NCI-H2196 (cell line): Measurements from ENCODE around the gene CD164L2.

Experiments
- DNase-seq: peaks from one replicate; lab custom pipeline; 2025; ENCODE audit not compliant: unreplicated experiment; lab: John Stamatoyannopoulos, UW

CD164L2 gene

GRCh38 chr1:27365372-27366112 lies 17.6 kb downstream of the CD164L2 start:
- peak; percentile 86 for DNase-seq

- DNase-seq, result no peak
These were observed 18.3 kb downstream of the CD164L2 start for GRCh38 chr1:27364696-27365371.

GRCh38 chr1:27363766-27364695 lies 19.1 kb downstream of the CD164L2 start:
- DNase-seq, result no peak

- no peak for DNase-seq
These were observed 21.6 kb downstream of the CD164L2 start for GRCh38 chr1:27361553-27361952.

GRCh38 chr1:27361044-27361402 lies 22.1 kb downstream of the CD164L2 start:
- no peak for DNase-seq

- no peak for DNase-seq
These were observed 22.7 kb downstream of the CD164L2 start for GRCh38 chr1:27360159-27361043.

GRCh38 chr1:27359822-27360158 lies 23.3 kb downstream of the CD164L2 start:
- DNase-seq, result no peak

GRCh38 chr1:27358928-27359313 lies 24.2 kb downstream of the CD164L2 start:
- DNase-seq, result no peak

GRCh38 chr1:27358038-27358927 lies 24.9 kb downstream of the CD164L2 start:
- no peak for DNase-seq

GRCh38 chr1:27357281-27358037 lies 25.7 kb downstream of the CD164L2 start:
- peak; percentile 28 for DNase-seq

GRCh38 chr1:27356619-27357280 lies 26.4 kb downstream of the CD164L2 start:
- no peak for DNase-seq

GRCh38 chr1:27356277-27356618 lies 26.9 kb downstream of the CD164L2 start:
- DNase-seq, result no peak

GRCh38 chr1:27355683-27356082 lies 27.4 kb downstream of the CD164L2 start:
- no peak for DNase-seq

GRCh38 chr1:27353629-27354028 lies 29.5 kb downstream of the CD164L2 start:
- DNase-seq, result no peak

- DNase-seq, result no peak
These were observed 30.0 kb downstream of the CD164L2 start for GRCh38 chr1:27353166-27353565.

- DNase-seq, result no peak
These were observed 31.5 kb downstream of the CD164L2 start for GRCh38 chr1:27351541-27352107.

- DNase-seq, result no peak
These were observed 32.2 kb downstream of the CD164L2 start for GRCh38 chr1:27350663-27351540.
